ENCODE results near the gene C22orf31.

DNA sequence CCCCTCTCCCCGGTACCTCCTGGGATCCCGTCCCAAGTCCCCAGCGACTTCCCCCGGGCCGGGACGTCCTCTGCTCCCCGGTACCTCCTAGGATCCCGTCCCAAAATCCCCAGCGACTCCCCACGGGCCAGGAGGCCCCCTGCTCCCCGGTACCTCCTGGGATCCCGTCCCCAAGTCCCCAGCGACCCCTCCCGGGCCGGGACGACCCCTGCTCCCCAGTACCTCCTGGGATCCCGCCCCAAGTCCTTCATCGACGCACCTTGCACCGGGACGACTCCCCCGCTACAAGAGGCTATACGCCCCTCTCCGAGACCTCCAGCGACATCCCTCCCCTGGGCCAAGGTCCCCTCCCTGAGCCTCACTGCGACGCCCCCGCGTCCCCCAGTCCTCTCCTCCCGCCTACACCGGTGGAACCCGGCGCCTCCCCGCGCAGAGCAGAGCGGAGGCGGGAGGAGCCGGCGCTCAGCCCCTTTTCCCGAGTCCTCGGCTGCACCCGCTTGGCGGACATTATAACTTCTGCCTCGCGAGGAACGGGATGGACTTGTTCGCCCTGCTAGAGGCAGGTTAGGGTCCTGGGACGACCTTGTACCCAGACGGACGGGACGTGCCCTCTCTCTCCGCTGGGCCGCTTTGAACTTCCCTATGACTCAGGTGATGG, 12.1 kb upstream of the C22orf31 start:
- TF ChIP-seq, protein P1, sequence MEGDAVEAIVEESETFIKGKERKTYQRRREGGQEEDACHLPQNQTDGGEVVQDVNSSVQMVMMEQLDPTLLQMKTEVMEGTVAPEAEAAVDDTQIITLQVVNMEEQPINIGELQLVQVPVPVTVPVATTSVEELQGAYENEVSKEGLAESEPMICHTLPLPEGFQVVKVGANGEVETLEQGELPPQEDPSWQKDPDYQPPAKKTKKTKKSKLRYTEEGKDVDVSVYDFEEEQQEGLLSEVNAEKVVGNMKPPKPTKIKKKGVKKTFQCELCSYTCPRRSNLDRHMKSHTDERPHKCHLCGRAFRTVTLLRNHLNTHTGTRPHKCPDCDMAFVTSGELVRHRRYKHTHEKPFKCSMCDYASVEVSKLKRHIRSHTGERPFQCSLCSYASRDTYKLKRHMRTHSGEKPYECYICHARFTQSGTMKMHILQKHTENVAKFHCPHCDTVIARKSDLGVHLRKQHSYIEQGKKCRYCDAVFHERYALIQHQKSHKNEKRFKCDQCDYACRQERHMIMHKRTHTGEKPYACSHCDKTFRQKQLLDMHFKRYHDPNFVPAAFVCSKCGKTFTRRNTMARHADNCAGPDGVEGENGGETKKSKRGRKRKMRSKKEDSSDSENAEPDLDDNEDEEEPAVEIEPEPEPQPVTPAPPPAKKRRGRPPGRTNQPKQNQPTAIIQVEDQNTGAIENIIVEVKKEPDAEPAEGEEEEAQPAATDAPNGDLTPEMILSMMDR (conservative IDR thresholded peaks at IDR 0.05; ENCODE audit: low read depth, low read length), result no peak
- TF ChIP-seq EZH2 (IDR thresholded peaks at IDR 0.05; ENCODE audit: borderline replicate concordance, low read depth, low read length, poor library complexity, severe bottlenecking), result no peak
